ENCODE measurements around the gene NBEA.

Gene NBEA

DNA sequence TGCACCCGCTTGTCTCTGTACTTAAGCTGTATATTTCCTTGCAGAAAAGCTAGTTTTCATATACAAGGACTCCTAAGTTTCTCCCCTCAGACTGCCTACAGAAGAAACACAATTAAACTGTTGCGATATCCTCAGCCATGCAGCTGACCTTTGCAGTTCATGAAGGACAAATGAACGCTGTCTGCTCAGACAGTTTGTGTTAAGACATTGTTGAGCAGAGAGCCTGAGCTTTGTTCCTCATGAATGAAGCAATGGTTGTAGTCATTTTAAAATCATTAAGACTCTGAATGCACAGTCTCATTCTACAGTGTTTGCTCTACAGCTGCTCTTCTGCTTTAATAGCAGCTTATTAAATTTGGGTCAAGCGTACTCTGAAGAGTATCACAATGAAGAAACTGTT lies 557.6 kb downstream of the NBEA start:
- no peak for DNase-seq (ENCODE audit: low read depth, low spot score)

DNA sequence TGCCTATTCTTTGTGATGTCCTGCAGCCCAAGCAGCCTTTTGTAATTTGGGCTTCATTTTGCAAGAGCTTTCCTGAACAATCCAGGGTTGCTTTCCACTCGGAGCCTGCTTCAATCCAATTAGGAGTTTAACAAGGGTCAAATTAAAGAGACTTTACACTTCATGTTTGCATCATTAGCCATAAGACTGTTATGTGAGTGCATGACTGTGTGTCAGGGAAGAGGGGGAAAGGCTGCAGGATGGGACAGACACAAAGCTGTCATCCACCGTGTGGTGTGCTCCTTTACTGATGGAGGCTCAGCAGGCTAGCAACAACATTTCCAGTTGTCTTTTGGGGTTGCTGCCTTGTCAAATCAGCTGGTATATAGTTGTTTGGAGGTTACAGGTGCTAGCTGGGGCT lies 558.1 kb downstream of the NBEA start:
- no peak for DNase-seq (ENCODE audit: low read depth, low spot score)

DNA sequence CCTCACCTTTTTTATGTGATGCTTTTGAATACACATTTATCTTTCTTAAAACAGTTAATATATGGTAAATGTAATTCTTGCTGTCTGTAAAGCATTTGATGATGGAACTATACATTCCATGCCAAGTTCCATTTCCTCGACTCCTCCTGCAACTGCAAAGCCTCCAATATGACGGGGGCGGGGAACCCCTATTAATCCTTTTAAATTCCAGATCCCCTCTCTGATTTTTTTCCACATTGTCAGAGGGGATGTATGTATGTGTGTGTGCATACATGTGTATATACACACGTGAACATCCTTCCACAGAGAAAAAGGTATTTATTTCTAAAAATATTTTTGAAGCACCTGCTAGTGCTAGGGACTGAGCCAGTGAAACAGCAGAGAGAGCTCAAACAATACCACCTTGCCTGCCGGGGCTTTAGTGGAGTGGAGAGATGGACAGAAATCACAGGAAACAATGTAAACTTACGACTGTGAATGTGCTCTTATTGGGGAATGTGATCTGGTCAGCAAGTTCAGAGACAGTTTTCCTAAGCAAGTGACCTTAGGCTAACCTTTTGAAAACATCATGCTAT lies 559.7 kb downstream of the NBEA start:
- DNase-seq (ENCODE audit: low read depth, low spot score): no peak

DNA sequence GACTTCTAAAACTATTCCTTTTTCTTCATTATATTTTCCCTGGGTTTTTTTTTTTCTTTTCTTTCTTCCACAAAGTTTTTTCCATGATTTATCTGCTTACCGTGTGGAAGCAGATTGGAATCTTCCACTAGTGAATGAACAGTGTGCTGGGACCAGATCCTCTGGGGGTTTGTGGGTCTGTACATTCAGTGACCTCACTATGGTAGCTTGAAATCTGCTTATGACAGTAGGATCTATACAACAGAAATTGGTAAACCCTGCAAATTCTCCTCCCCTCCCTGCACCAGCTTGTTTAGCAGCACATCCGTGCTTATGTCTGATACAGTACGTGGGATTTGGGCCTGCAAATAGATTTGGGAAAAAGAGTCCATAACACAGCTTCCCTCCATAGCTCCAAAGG lies 560.4 kb downstream of the NBEA start:
- DNase-seq (ENCODE audit: low read depth, low spot score): no peak

DNA sequence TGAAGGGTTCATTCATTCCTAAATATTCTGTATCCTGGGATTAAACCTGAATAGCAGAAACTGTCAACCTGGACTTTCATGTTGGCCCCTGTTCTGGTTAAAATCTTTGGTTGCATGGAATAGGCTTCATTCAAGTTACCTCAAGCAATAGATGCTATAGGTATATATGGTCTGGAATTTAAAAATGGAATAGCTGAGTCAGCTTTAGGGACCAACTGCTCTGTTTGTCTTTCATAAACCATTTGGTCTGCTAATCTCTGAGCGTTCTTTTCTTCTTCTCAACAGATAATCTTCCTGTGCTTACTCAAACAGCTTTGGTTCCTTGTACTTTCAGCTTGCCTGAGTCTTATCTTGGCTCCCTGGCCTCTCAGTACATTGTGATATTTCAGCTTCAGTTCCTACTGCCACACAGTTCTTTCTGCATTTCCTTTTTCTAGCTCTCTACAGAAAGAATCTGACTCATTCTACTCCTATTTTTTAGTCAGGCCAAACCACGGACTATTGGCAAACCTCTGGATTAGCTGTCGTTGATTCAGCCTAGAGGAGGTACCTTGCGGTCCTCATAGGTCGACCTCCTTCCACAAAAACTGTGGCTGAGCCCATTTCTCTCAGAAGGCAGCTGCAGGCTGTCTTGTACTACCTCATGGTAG lies 570.3 kb downstream of the NBEA start:
- DNase-seq (ENCODE audit: low read depth, low spot score): no peak

DNA sequence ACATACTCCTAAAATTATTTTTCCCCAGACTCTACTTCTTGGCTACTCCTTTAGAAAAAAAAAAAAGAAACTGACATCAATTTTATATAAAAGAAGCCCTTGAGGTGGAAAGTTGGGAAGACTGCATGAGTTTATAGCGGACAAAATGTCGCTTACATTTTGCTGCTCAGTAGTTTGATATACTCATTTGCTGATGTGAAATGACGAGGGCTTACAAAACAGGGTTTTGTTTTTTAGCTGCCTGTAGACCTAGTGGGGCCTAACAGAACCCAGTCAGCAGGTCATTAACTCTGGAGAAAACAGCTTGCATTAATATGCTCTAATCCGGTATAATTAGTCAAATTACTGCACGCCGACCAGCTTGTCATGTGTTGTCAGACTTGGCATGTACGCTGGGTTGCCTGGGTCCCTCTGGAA lies 572.0 kb downstream of the NBEA start:
- DNase-seq (ENCODE audit: low read depth, low spot score): no peak

DNA sequence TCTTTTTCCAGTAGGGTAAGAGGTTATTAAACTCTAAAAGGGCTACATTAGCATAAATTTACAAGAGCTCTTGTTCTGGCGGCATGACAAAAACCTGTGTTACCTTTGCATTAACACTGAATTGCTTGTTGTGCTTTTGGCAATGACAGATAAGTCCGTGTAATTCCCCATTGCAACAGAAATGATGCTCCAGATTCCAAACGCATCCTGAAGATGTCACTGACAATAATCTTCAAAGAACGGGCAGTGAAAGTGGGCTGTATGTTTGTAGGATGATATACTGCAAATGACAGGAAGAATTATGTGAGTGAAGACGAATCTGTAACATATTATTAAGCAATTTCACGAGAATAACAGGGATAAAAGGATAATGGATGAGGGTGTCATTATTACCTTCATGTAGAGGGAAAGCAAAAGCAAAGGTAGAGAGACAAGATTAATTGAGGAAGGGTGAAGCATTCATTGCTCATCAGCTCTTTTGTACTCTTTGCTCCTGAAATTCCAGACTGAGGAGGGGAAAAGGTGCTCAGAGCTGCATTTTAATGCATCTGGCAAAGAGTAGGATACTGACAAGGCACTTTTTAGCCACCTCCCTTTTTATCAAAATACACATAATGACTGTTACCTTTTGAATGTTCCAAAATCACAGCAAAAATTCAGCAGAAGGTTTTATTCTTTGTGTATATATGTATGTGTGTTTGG lies 572.9 kb downstream of the NBEA start:
- no peak for DNase-seq (ENCODE audit: low read depth, low spot score)

DNA sequence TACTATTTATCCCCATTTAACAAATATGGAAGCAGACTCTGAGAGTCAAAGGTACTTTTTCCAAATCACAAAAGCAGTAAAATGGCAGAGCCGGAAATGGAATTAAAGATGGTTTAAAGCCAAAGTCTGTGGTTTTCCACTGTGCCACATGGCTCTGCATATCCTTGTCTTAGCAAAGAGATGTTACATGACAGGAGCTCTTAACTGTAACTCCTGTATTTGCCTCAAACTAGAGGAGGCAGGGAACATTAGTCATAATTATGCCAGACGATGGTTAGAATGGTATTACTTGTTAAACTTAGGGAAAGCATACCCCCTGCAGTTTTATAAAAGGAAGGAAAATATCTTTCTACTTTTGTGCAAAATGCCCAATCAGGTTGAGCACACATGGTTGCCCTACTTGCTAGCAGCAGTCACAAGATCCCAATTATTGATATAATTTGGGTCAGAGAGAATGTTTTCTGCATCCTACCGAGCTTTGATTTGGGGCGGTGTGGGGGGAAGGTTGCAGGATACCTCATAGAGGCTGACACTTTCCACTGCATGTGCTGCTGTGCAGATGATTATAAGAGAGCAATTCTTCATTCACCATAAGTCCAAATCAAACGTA lies 576.4 kb downstream of the NBEA start:
- DNase-seq (ENCODE audit: low read depth, low spot score): no peak

DNA sequence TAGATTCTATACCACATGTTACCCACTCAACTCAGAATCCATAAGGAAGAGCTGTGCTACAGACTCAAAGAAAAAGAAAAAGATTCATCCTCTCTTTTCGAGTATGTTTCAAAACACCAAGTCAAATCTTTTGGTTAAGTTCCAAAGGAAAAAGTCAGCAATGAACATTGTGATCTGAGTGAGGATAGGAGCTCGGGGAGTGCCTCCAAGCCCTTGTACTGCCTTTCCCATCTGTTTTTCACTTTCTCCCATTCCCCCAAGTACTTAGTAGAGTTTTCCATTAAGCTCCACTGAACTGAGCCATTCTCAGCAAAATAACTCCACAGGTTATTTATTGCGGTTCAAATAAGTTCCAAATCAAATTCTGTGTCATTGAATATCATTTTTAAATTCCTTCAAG lies 582.1 kb downstream of the NBEA start:
- DNase-seq (ENCODE audit: low read depth, low spot score): no peak

DNA sequence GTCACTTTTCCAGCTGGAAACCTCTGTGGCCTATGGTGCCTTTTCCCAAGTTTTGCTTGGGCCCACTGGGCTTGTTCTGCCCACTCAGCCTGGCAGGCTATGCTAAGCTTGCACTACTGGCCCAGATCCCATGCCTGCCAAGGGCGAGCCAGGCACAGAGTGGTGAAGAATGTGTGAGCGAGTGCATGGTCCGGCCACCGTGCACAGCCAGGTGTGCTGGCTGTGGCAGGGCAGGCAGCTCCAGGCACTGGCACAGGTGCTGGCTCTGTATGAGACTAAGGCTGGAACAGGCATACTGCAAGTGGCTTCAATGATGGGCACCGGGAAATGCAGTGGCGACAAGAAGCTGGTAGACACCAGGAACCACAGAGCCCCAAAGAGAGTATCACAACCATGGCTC lies 584.5 kb downstream of the NBEA start:
- DNase-seq (ENCODE audit: low read depth, low spot score): no peak

DNA sequence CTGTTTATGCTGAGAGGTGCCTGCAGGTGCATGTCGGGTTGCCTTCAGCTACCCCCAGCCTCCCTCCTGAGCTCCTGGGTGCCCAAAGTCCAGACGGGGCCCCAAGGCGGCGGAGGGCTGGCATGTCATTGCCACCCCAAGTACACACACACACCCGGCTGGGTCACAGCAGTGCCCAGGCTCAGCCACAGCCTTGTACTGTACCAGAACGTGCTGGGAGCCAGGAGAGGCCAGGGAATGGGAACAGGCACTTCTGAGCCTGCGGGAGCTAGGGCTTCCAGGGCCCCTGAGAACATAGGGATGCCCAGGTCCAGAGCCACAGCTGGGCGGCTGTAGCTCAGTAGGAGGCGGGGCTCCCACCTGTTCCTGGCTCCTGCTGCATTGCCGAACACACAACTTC lies 585.4 kb downstream of the NBEA start:
- no peak for DNase-seq (ENCODE audit: low read depth, low spot score)

DNA sequence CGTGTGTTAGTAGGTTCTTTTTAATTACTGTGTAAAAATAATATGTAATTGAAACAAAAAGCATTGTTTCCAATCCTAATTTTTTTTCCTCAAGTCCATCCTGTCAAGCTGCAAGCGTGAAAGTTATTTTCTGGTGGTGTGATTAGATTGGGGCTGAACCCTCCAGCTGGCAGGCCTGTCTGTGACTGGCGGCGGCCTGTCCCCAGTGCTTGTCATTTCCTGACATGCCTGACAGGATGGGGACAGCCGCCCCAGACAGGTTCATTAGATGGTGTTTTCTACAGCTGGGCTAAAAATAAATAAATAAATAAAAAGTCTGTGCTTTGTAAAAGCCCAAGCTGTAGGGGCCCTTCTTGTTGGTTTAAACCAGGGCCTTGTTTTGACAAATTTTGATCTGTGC lies 588.1 kb downstream of the NBEA start:
- DNase-seq (ENCODE audit: low read depth, low spot score): no peak

DNA sequence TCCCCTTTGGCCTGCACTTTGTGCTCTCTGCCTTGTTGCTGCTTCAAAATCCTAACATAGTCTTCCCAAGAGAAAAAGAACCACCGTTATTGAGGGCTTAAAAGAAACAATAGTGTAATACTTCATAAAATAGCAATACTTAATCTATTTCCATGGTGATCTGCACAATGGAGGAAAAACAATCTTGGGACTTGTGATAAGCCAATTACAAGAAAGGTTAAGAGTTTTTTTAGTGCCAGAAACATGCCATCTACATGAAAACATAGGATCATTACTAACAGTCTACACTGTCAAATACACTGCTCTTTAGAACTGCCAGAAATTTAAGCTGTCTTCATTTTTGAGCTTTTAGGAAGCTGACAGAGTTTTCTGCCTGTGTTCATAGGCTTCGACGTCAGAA lies 588.5 kb downstream of the NBEA start:
- DNase-seq (ENCODE audit: low read depth, low spot score): no peak

DNA sequence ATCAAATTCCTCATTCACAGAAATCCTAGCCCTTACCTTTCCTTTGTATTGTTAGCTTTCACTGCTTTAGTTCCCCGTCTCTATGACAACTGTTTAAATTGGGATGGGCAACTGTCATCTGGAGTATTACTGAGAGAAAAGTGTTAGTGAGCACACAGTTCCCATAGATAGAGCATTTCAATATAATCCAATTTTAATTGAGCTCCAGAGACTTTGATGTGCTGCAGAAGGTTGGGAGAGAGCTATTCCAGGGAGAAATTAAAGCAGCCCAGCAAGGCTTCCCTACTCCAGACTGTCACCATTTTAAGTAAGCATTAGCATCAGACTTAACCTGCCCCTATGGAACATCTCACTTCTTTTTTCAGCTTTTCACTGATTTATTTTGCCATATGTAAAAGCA lies 589.5 kb downstream of the NBEA start:
- DNase-seq (ENCODE audit: low read depth, low spot score): no peak

DNA sequence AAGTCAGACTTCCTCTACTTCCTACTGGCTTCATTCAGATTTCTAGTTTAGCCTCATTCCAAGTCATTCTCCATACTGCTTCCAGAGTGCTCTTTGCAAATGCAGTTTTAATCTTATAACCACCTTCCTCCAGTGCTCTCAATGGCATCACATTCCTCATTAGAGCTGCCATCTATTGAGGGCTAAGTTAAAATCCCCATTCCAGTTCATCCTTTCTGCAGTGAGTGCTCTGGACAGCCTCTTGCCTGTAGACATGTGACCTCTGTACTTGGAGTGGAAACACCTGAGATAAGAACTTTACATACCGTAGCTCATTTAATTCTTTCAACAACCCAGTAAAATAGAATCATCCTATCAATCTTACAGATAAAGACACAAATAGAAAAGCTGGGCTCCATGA lies 592.3 kb downstream of the NBEA start:
- no peak for DNase-seq (ENCODE audit: low read depth, low spot score)

DNA sequence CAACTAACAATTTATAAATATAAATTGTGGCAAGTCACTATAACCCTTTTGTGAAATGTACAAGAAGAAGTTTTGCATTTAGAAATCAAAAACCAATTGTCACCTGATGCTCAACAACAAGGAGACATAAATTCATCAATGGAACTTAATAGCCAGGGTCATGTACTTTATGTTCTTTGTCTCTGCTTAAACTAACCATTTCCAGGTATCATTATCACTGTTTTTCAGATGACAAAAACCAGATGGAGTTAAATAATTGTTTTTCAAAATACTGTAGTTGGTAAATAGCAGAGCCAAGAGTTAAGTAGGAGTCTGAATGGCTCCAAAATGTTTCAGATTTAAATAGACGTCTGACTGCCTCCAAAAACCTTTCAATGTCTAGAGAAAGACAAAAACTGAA lies 606.7 kb downstream of the NBEA start:
- DNase-seq (ENCODE audit: low read depth, low spot score): no peak

DNA sequence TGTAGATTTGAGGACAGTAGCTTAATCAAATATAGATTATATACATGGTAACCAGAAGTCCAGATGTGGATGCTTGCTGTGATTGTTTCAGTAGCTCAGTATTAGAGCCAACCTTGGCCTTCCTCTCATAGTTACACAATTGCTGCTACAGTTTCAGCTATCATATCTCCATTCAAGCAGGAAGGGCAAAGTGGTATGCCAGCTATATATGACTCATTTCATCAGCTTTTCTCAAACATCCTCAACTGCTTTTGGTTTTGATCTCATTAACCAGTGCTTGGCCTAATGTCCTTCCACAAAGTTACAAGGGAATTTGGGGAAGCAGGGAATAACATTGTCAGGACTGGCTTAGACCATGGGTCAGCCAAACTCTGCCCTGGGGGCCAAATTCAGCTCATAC lies 607.4 kb downstream of the NBEA start:
- no peak for DNase-seq (ENCODE audit: low read depth, low spot score)

DNA sequence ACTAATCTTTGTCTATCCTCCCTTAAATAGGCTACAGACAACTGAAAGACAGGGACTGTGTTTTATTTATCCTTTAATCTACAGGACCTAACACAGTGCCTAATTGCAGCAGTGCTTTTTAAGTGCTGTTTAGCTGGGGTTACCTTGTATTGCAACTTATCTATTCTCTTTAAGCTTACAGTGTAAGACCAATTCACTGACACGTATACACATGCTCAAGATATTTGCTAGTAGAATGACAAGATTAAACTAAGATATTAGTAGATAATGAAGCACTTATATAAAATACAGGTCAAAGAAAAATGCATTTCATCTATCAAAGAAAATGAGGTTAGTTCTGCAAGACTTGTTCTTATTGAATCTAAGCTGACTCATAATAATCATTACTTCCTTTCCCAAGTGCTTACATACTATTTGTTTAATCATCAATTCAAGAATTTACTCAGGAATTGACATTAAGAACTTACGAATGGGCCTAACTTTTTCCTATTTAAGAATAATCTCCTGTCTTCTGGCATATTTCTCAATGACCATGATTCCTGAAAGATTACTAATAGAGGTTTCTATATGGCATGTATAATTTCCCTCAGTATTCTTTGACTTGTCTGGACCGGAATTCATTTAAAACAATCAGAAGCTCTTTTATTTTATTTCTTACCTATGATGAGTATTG lies 610.2 kb downstream of the NBEA start:
- no peak for DNase-seq (ENCODE audit: low read depth, low spot score)

DNA sequence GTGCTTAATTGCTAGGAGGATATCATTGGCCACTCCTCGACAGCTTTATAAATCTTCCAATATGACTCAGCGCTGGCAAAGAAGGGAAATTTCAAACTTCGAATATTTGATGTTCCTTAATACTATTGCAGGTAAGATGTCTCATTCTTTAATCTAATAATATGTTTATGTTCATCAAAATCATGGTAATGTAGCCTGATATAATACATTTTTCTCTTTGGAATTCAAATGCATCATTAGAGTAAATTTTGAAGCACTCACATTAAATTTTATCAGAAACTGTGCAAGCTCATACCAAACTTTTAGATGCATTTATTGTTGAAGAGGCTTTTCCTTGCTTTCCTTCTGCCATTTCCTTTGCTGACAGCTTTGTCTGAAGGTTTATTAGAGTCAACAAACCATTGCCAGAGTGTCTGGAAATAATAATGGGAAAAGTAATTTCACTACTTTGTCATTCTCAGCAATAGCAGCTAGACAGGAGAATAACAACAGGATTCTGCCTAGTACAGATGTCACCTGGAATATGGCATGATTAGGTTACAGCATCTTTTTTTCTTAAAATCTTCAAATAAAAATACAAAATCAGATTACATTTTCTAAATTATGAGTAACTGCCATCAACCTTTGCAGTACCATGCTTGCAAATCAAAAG lies 613.0 kb downstream of the NBEA start:
- DNase-seq (ENCODE audit: low read depth, low spot score): no peak

DNA sequence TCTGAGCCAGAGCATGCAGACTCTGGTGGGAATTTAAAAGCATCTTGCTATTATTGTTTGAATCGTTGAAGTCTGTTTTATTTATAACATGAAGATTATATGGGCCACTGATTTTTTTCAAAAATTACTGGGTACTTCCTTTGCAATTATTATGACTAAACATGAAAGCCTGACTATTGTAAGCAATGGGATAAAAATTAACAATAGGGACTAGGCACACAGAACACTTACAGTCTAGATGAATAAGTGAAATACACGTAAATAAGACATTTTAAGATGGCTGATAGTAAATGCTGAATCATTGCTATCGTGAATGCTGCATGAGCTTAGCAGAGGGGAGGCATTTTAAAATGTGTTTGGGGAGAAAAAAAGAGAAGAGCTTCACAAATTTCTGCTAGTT lies 615.4 kb downstream of the NBEA start:
- no peak for DNase-seq (ENCODE audit: low read depth, low spot score)

DNA sequence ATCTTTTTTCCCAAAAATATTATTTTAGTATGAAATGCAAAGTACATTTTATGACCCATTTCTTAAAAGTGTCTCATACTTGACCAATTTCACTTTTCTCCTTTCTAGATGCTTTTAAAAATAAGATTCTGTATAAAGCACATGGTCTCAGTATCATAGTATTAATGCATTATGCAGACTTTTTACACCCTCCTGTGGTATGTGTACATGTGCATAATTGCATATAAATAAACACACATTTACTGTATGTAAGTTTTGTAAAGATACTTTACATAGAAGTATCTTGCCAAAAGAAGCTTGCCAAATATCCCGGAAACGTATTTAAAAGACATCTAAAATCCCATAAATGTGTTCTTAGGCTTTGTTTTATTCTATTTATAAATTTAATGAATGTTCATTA lies 619.5 kb downstream of the NBEA start:
- no peak for DNase-seq (ENCODE audit: low read depth, low spot score)

DNA sequence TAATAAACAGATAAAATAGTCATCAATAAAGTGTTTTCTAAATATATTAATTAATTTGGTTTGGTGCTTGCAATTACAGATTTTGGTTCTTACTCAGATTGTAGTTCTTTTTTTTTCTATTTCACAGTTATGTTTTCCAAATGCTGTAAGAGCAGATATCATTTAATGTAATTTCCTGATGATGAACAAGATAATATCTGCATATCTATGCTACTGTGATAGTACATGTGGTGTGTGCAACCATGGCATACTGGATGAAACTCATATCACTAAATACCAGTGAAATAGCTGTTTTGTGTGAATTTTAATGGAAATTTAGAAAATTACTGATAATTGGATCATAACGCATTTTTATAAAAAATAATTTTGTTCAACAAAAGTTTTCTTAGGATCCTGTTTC lies 623.2 kb downstream of the NBEA start:
- DNase-seq (ENCODE audit: low read depth, low spot score): no peak
